Measurements from ENCODE around the gene TAS2R60. TPM values are rescaled to one million over a fixed set of nuclear protein-coding genes. Genes with fewer than 3 reads are reported as not detected.
"Not testable (repeated sequence)": the region's sequence is repeated elsewhere in the genome, so short reads cannot be mapped to it uniquely, and the experiment has no call there.

TAS2R60 gene
- total RNA-seq, 1 donor from 2014 or later: not detected

GRCh38 chr7:143401265-143401664 lies 42.0 kb upstream of the TAS2R60 start:
- Mint-ChIP-seq H3K27me3 (ENCODE audit: low read depth) (peaks cover 9% of the 10 kb centered on the region), H3K4me3 (ENCODE audit: unreplicated experiment) (no peak overlapping the region), H3K9me3 (ENCODE audit: low read depth) (no peaks in the 10 kb centered on the region), H3K36me3 (ENCODE audit: low read depth) (no peaks in the 10 kb centered on the region), H3K4me1 (ENCODE audit: low read depth) (no peaks in the 10 kb centered on the region), H3K27ac (ENCODE audit: unreplicated experiment) (no peak overlapping the region)
- peak; percentile 88 for DNase-seq (ENCODE audit: low spot score)
- no peak for TF ChIP-seq CTCF (IDR thresholded peaks at IDR 0.05)

DNA sequence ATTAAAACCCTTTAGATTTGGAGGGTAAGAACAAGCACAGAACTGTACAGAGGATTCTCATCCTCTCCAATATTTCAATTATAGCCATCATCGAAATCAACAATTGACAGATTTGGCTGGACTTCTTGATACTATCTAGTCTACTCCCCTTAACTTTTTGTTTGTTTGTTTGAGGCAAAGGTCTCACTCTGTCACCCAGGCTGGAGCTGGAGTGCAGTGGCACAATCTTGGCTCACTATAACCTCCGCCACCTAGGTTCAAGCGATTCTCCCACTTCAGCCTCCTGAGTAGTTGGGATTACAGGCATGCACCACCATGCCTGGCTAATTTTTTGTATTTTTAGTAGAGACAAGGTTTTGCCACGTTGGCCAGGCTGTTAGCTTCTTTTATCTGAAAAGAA lies 41.0 kb upstream of the TAS2R60 start:
- not testable (repeated sequence) for H3K36me3 Mint-ChIP-seq (ENCODE audit: low read depth); H3K4me1 Mint-ChIP-seq (ENCODE audit: low read depth); H3K9me3 Mint-ChIP-seq (ENCODE audit: low read depth)

GRCh38 chr7:143405173-143406001 lies 37.9 kb upstream of the TAS2R60 start:
- no peak overlapping the region for H3K4me3 Mint-ChIP-seq (ENCODE audit: unreplicated experiment)
- no peak for DNase-seq (ENCODE audit: low spot score)
- peaks cover 11% of the 10 kb centered on the region for H3K4me1 Mint-ChIP-seq (ENCODE audit: low read depth)
- no peak for TF ChIP-seq CTCF (IDR thresholded peaks at IDR 0.05)
- H3K36me3 Mint-ChIP-seq (ENCODE audit: low read depth): no peaks in the 10 kb centered on the region
- H3K9me3 Mint-ChIP-seq (ENCODE audit: low read depth): no peaks in the 10 kb centered on the region
- H3K27ac Mint-ChIP-seq (ENCODE audit: unreplicated experiment): no peak overlapping the region
- peaks cover 29% of the 10 kb centered on the region for H3K27me3 Mint-ChIP-seq (ENCODE audit: low read depth)

More for the DNA sequence above, 41.0 kb upstream of the TAS2R60 start:
- H3K27ac Mint-ChIP-seq (ENCODE audit: unreplicated experiment); DNase-seq (ENCODE audit: low spot score); H3K4me3 Mint-ChIP-seq (ENCODE audit: unreplicated experiment): not testable (repeated sequence)
- H3K27me3 Mint-ChIP-seq (ENCODE audit: low read depth): peaks cover 12% of the 10 kb centered on the region

- Mint-ChIP-seq H3K9me3 (ENCODE audit: low read depth) (no peaks in the 10 kb centered on the region), H3K4me1 (ENCODE audit: low read depth) (peaks cover 11% of the 10 kb centered on the region), H3K27me3 (ENCODE audit: low read depth) (peaks cover 29% of the 10 kb centered on the region), H3K4me3 (ENCODE audit: unreplicated experiment) (no peak overlapping the region), H3K36me3 (ENCODE audit: low read depth) (no peaks in the 10 kb centered on the region), H3K27ac (ENCODE audit: unreplicated experiment) (no peak overlapping the region)
- TF ChIP-seq CTCF (IDR thresholded peaks at IDR 0.05): no peak
- DNase-seq (ENCODE audit: low spot score): no peak
Observed at GRCh38 chr7:143406002-143406357, 37.3 kb upstream of the TAS2R60 start.

DNA sequence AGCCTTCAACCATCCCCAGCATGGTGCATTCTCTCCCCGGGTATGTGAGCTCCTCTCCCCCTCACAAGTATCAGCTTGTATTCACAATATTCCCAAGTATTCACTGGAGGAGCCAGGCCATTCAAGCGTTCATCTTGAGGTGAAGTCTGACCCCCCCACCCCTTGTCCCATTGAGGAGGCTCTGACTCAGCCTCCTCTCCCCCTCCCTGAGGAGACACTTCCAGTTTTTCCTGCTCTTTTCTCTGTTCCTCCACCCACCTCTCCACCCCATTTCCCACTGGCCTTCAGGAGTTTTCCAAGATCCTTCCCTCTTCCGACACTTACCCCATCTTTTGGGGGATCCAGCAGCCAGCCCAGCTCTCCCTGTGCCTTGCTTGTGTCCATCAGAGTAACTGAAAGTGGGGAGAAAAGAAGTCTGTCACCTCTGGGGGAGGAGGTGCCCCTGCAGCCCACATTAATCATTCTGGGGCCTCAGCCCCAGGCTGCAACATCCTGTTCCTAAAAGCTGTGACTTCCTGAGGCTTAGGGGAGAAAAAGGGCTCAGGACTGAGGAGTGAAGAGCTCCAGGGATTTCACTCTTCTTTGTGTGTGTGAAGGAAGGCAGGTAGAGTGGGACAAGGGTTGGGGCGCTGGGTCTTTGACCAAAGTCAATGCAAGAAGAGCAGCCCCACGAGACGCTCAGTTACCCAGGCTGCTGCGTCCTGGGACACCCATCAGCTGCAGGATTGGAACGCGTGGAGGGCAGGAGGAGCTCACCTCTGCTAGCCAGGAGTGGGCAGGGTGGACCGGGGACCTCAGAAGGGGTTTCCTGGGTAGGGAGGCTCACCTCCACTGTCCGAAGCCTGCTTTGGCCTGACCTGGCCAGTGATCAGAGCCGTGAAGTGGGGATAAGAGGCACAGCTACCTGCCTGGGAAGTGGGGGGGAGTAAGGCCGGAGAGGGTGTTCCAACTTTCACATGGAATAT lies 35.7 kb upstream of the TAS2R60 start:
- no peak for TF ChIP-seq CTCF (IDR thresholded peaks at IDR 0.05)
- no peaks in the 10 kb centered on the region for H3K36me3 Mint-ChIP-seq (ENCODE audit: low read depth)
- DNase-seq (ENCODE audit: low spot score): no peak
- H3K4me1 Mint-ChIP-seq (ENCODE audit: low read depth): peaks cover 11% of the 10 kb centered on the region
- no peaks in the 10 kb centered on the region for H3K9me3 Mint-ChIP-seq (ENCODE audit: low read depth)
- no peak overlapping the region for H3K4me3 Mint-ChIP-seq (ENCODE audit: unreplicated experiment)
- H3K27me3 Mint-ChIP-seq (ENCODE audit: low read depth): peaks cover 27% of the 10 kb centered on the region
- no peak overlapping the region for H3K27ac Mint-ChIP-seq (ENCODE audit: unreplicated experiment)

Data from chondrocyte (in vitro differentiated cells).